ENCODE measurements around the gene HSD11B2.

The HSD11B2 gene

GRCh38 chr16:67482233-67482924 lies 51.5 kb downstream of the HSD11B2 start:
- no peak for DNase-seq

- no peak for DNase-seq
Observed at GRCh38 chr16:67483150-67483549, 52.2 kb downstream of the HSD11B2 start, which contains the start of gene AGRP. AGRP (minus strand) TSS chr16:67483547; CDS start chr16:67483398, 149 bp downstream.

GRCh38 chr16:67483731-67484525 lies 53.0 kb downstream of the HSD11B2 start:
- no peak for DNase-seq

- DNase-seq: no peak
Observed at GRCh38 chr16:67486805-67487204, 55.9 kb downstream of the HSD11B2 start.
